Suppressor macrophage (primary cell): Measurements from ENCODE around the gene LEO1.

ENCODE experiments used
- DNase-seq, 4 experiments: peaks; one replicate each; pipeline ENCODE4 v3.0.0-alpha.2; 2020 to 2022

The LEO1 gene

GRCh38 chr15:51926809-51927208, 44.8 kb downstream of the LEO1 start:
- no peak for DNase-seq

GRCh38 chr15:51924156-51925068, 47.2 kb downstream of the LEO1 start:
- no peak for DNase-seq

DNA sequence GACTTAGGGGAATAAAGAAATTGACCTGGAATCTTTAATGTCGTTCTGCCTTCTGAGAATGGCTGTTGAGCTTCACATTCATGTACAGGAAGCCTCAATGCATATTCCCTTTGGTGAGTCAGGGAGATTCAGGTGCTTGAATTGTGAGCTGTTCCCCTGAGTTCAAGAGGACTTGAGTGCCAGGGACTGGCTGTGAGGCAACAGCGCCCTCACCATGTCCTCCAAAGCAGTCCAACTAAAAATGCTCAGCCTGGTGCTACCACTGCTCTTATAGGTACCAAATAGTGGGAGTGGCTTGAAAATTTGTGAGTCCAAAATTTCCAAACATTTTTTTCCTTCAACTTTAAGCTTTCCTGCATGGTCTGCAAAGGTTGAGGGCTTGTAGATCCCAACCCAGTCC, 54.1 kb downstream of the LEO1 start:
- DNase-seq: peak in 2 of 4 experiments; percentile 7 to 17

- no peak for DNase-seq
Measured at GRCh38 chr15:51912528-51912927, 59.0 kb downstream of the LEO1 start.

GRCh38 chr15:51909584-51909983, 62.0 kb downstream of the LEO1 start:
- no peak for DNase-seq

DNA sequence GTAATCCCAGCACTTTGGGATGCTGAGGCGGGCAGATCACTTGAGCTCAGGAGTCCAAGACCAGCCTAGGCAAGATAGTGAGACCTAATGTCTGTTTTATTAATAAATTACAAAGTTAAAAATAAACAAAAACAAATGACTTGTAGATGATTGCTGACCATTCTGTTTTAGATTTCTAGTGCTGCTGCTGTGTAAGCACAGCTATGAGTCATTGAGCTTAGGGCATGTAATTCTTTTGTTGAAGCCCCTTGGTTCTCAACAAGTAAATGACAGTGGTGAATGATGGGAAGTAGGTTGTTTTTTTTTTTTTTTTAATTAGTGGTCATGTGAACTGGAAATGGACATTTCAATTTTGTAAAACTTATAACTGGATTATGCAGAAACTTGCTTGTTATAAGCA, 63.3 kb downstream of the LEO1 start:
- no peak for DNase-seq

DNA sequence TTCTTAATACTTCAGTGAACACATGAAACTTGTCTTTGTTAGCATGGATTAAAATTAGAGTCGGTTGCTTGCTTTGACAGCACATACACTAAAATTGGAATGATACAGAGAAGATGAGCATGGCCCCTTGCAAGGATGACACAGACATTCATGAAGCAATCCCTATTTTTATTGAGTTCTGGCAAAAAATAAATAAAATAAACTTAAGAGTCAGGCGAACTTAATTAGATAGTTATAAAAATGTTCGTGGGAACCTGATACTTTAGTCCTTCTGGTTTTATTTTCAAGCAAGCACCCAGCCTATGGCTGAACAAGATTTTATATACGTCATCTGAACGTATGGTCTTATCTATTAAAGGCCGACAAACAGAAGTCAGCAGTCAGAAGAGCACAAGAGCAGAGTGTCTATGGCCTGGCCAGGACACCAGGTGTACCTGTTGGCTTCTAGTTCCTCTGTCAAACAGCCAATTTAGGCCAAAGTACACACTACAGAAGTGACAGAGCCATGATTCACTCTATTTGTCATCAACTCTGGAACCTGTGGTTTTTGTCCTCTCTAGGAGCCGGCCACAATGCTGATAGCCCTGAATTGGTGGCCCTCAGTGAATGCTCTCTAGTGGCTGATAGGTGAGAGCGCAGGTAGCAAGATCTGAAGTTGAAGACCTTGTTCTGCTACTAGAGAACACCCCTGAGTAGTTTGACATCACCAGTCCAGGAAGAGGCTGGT, 64.3 kb downstream of the LEO1 start:
- DNase-seq: peak in 1 of 4 experiments; percentile 5

- DNase-seq: no peak
Measured at GRCh38 chr15:51904931-51905330, 66.6 kb downstream of the LEO1 start.

DNA sequence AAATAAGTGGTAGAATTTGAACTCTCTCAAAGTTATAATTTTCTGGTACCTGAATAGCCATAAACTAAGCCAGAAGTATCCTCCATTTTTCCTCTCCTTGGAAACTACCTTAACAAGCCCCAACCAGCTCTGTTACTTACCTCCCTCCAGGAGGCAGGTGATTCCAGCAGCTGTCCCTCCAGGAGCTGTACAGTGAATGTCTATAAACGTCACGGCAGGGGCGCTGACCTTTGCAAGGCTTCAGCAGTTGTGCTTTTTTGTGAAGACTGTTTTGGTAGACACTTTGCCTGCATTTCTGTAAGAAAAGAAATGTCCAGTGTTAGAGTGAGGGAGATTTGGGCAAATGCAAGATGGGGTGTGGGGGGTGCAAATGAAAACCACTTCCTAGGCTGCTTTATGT, 67.2 kb downstream of the LEO1 start:
- no peak for DNase-seq

DNA sequence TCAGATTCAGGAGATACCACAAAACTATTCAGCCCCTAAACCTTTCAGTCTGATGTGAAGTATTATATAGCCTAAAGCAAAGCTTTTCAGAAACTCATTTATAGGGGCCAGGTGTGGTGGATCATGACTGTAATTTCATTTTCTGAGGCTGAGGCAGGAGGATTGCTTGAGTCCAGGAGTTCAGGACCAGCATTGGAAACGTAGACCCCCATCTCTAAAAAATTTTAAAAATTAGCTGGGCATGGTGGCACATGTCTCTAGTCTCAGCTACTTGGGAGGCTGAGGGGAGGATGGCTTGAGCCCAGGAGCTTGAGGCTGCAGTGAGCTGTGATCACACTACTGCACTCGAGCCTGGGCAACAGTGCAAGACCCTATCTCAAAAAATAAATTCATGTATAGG, 82.1 kb downstream of the LEO1 start:
- DNase-seq: no peak

DNA sequence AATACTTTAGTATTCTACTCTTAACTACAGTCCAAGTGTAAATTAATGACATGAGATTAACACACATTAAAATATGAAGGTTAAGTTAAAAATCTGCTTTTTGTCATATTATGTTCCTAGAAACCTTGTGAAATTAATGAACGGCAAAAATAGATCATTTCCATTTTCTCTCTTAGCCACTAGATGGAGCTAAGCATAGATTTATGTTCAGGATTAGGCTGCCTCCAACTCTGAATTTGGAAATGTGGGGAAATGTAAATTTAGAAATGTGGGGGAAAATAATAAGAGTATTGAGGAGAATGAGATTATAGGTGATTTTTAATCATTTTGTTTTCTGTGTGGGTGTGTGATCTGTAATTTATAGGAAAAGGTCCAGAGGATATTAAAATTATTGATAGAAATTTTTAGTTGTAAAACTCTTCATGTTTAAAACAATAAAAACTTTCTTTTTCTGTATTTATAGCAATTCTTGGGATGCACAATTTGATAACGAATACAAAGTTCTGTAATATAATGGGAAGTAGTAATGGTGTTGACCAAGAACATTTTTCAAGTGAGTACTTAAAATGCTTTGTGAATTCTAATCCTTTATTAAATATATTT, 82.9 kb downstream of the LEO1 start:
- peak in 2 of 4 experiments; percentile 53 to 69 for DNase-seq
